Activated naive CD4-positive, alpha-beta T cell (primary cell): ENCODE results near the gene SLC39A9.
"Not testable (repeated sequence)": the region's sequence is repeated elsewhere in the genome, so short reads cannot be mapped to it uniquely, and the experiment has no call there.

Experiments
- DNase-seq, 4 experiments: peaks; one replicate each; lab custom pipeline; 2025; lab: John Stamatoyannopoulos, UW

The SLC39A9 gene

GRCh38 chr14:69370061-69370460, 28.4 kb upstream of the SLC39A9 start:
- DNase-seq = no peak

- no peak for DNase-seq
Measured at GRCh38 chr14:69372146-69372545, 26.3 kb upstream of the SLC39A9 start.

- DNase-seq = no peak
Measured at GRCh38 chr14:69373104-69373503, 25.4 kb upstream of the SLC39A9 start.

- DNase-seq = no peak
Measured at GRCh38 chr14:69374235-69374634, 24.3 kb upstream of the SLC39A9 start.

GRCh38 chr14:69375182-69375581, 23.3 kb upstream of the SLC39A9 start:
- no peak for DNase-seq

GRCh38 chr14:69375722-69376121, 22.8 kb upstream of the SLC39A9 start:
- no peak for DNase-seq

- no peak for DNase-seq
Measured at GRCh38 chr14:69376439-69376838, 22.1 kb upstream of the SLC39A9 start.

DNA sequence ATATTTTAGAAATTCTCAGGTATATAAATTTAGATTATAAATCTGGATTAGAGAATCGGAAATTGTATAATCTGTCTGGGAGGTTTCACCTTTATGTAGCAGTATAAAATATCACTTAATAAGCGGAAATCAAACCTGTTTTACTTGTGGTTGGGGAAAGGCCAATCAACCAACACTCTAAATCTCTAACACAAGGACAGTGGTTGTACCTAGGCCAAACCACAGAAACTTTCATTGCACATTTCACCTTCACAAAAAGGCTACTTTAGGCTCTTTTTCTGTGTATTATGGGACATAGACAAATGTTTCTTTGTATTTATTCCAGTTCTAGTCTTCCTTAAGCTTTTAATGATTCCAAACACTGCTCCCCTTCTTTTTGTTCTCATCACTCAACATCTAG, 20.2 kb upstream of the SLC39A9 start:
- DNase-seq = no peak

- DNase-seq = no peak
Measured at GRCh38 chr14:69387311-69387710, 11.2 kb upstream of the SLC39A9 start.

GRCh38 chr14:69391400-69391799, 7.1 kb upstream of the SLC39A9 start:
- not testable (repeated sequence) for DNase-seq

DNA sequence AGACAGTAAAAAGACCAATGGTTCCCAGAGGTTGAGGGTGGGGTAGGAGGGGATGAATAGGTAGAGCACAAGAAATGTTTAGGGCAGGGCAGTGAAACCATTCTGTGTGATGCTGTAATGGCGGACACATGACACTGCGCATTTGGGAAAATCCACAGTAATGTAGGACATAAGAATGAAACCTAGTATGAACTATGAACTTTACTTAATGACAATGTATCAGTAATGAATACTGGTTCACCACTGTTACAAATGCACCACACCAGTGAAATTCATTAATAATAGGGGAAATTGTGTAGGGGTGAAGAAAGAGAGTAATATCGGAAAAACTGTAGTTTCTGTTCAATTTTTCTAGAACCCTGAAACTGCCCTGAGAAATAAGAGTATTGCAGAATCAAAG, 6.0 kb upstream of the SLC39A9 start:
- no peak for DNase-seq

DNA sequence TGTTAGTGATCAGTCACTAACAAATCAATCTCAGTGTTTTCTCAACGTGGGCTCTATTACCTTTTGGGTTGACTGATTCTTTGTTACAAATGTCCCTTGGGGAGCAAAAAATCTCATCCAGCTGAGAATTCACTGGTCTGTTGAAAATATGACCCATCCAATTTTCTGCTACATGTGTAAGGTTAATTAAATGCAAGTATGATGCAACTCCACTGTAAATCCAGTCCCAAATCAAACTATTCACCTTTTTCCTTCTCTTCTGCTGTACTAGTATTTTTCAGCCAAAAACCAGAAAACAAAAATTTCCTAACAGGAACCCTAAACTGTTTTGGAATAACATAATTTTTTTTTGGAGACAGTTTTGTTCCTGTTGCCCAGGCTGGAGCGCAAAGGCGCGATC, 2.6 kb upstream of the SLC39A9 start:
- no peak for DNase-seq

DNA sequence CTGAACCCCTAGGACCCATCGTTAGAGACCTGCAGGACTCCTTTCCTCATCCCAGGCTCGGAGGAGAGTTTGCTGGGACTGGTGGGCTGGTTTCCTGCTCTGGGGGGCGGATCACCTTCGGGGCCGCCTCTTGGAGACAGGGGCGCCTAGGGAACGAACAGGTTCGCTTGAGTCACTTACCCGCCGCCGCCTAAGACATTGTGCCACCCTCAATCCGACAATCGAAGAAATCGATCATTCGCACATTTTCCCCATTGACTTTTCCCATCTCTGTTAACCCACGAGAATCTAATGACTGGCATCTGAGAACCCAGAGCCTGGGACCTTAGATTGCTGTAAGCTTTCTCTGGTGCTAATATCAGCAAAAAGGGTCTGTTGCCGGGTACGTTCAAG, 322 bp downstream of the SLC39A9 start:
- no peak for DNase-seq

DNA sequence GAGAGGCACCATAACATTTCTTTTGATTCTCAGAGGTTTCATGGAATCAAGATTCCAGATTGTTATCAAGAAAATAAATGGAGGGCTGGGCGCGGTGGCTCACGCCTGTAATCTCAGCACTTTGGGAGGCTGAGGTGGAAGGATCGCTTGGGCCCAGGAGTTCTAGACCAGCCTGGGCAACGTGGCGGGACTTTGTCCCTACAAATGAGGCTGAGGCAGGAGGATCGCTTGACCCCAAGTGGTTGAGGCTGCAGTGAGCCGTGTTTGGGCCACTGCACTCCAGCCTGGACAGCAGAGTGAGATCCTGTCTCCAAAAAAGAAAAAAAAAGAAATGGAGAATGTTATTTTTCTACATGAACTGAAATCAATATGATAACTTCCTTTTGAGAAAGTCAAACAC, 1.3 kb downstream of the SLC39A9 start:
- no peak for DNase-seq

DNA sequence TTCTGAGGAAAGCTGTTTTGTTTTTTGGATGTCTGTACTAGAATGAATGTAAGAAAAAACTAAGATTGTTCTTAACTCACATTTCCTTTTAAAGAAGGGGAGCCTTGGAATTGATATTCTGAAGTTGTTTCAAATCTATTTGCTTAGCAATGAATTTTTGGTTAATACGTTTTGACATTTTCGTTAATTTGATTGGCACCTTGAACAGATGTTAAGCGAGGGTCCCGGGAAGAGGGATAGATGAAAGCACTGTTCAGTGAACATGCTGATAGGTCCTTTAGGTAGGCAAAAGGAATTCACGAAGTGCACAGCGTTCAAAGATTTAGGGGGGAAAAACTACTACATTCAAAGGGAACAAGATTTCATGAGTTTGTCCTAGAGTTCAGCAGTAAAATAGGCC, 1.7 kb downstream of the SLC39A9 start:
- no peak for DNase-seq

DNA sequence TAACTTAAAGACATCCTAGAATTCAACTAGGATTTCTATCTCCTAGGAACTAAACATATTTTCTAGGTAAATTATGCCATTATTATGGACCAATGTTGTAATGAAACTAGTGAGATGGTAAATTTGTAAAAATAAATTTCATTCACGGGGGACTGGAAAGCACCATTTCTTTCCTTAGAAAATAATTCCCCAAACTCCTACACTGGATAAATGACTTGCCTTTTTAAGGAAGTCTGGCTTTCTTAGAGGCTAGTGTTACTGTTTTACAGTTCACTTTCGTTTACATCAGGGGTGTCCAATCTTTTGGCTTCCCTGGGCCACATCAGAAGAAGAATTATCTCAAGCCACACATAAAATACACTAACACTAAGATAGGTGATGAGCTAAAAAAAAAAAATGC, 3.3 kb downstream of the SLC39A9 start:
- DNase-seq = no peak

DNA sequence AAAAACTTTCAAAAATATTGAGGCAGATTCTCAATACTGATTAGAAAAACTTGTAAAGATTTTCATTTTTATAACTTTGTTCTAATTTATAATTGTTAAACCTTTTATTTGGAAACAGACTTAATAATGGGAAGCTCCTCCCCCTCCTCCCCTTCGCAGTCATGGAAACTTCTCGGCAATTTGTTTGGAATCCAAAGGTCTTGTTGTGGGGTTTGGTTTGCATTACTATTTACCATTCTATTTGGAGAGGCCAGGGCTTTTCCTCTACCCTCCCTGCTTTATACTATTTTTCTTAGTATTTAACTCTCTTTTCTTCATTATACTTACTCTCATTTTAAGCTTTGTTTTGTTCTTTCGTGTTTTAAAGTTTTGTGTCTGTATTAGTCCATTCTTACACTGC, 6.0 kb downstream of the SLC39A9 start:
- no peak for DNase-seq

GRCh38 chr14:69404883-69405282, 6.4 kb downstream of the SLC39A9 start:
- DNase-seq = no peak

DNA sequence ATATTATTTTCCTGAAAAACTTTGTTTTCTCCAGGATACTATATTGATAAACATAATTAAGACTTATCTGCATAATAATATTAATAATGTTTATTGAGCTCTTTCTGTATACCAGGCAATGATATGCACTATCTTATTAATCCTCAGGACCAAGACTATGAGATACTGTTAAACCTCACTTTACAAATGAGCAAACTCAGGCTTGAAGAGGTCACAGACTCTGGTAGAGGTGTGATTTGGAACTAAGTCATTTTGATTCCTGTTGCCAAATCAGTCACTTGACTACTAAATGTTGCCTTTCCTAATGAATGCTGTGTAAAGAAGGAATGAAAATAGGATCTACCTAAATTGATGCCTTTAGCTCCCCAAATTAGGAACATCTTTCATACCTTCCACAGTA, 7.3 kb downstream of the SLC39A9 start:
- no peak for DNase-seq

GRCh38 chr14:69408331-69408960, 10.0 kb downstream of the SLC39A9 start:
- DNase-seq = no peak

GRCh38 chr14:69413483-69413882, 15.0 kb downstream of the SLC39A9 start:
- DNase-seq = no peak

- DNase-seq = not testable (repeated sequence)
Measured at GRCh38 chr14:69416087-69416486, 17.6 kb downstream of the SLC39A9 start.

DNA sequence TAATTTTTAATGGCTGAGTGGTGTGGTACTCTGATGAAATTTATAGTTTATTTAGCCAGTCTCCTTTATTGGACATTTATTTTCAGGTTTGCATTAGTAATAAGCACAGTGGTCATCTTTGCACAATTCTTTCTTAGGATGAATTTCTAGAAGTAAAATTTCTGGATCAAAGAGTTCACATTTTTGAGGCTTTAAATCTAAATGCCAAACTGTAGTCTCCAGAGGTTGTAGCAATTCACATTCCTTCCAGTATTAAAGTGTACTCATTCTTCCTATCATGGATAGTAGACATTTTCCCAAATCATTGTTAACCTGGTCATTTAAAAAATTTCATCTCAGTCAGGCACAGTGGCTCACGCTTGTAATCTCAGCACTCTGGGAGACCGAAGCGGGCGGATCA, 24.8 kb downstream of the SLC39A9 start:
- no peak for DNase-seq

DNA sequence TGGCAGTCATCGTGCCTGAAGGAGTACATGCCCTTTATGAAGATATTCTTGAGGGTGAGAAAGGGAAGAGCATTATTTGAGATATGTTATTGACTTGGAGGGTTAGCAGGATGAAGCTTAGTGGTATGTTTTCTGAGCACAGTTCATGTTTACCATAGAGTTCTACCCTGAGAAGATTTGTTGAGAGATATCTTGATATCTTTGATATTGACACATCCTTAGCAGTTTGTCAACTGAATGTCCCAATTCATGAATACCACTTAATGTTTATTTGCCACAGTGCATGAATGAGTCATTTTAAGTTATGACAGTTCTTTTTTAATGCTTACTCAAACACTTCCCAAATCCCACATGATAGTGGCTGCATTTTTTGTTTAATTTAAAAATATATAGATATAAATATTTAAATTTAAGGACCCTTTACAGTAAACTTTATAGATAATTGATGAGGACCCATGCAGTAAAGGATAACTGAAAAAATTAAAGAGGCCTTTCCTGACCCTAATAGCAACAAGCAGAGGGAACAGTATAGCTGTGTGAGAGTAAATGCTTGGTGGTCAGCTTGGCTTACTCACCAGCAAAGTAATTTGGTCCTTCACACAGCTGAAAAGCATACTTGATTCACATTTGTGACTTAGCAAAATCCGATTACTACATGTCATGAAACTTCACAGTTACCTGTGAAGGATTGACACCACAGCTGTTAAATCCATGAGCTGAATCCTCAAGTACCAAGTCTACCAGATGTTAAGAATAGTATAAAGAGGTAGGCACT, 25.8 kb downstream of the SLC39A9 start:
- DNase-seq = no peak
